K562 (cell line): ENCODE measurements around the gene UGT3A1. TPM values are rescaled to one million over a fixed set of nuclear protein-coding genes. Genes with fewer than 3 reads are reported as not detected.

Experiments used
- ATAC-seq: fragments of 200-7000 bp; cut with Tn5 transposase; 3 replicates; pipeline ENCODE4 v1.9.1; 2020; ENCODE audit warnings: moderate library complexity
- BruUV-seq: library from RNA; stranded (reverse); fragments of 400-500 nt; replicated peaks from 2 replicates; lab custom pipeline; 2021; lab: Mats Ljungman, UMichigan
- CTCF ChIA-PET: fragments of 300-600 bp; formaldehyde crosslinking; extraction: SDS; loops from one replicate; lab custom pipeline; 2021; ENCODE audit warnings: low intra/inter-chr PET ratio; lab: Yijun Ruan, JAX
- POLR2A ChIA-PET: fragments of 300-600, 350-650 bp; sonication (Branson Sonifier 250); formaldehyde crosslinking; extraction: SDS; loops from one replicate; lab custom pipeline; 2021; ENCODE audit warnings: antibody characterized with exemption, inconsistent platforms; lab: Yijun Ruan, JAX
- DNase-seq, 4 experiments: peaks; one replicate each; pipeline versions ENCODE4 v3.0.0 to v3.0.0-alpha.2; 2011 to 2018; ENCODE audit warnings: low spot score in 3 of 4, mixed read lengths in 3 of 4; ENCODE audit errors: extremely low read depth in 1 of 4
- FAIRE-seq: peaks from 2 replicates; lab custom pipeline; 2011; peaks lifted over from hg19 to GRCh38; lab: Jason Lieb, UNC
- H2AFZ ChIP-seq: 2 replicates; pipeline ENCODE4 v1.6.0; 2011; ENCODE audit warnings: low read depth, low read length, control low read depth, inconsistent platforms
- H3K27ac ChIP-seq: fragments of 200-600 bp; 3 replicates; pipeline ENCODE4 v1.8.0; 2011; ENCODE audit warnings: low read depth, mild to moderate bottlenecking, control low read depth, inconsistent platforms, low read length, moderate library complexity, mixed read lengths; ENCODE audit errors: extremely low read depth
- H3K27me3 ChIP-seq, 2 experiments: fragments of 300-600 bp in 1 of 2; 2 replicates in 1 of 2; 3 replicates in 1 of 2; pipeline versions ENCODE4 v1.6.0 to v1.8.0; 2011; ENCODE audit warnings: inconsistent platforms in 2 of 2, low read length in 2 of 2, mild to moderate bottlenecking in 1 of 2, mixed read lengths in 1 of 2, moderate library complexity in 1 of 2; ENCODE audit not compliant: control insufficient read depth in 2 of 2, insufficient read depth in 2 of 2
- H3K36me3 ChIP-seq: fragments of 300-600 bp; 3 replicates; pipeline ENCODE4 v1.8.0; 2011; ENCODE audit warnings: mild to moderate bottlenecking, low read length, inconsistent platforms; ENCODE audit not compliant: control insufficient read depth, insufficient read depth
- H3K4me1 ChIP-seq, 2 experiments: fragments of 200-600 bp in 1 of 2; replicated peaks in 1 of 2; 2 replicates in 1 of 2; 3 replicates in 1 of 2; pipeline versions ENCODE4 v1.5.1 to v1.8.0; 2011; ENCODE audit warnings: inconsistent platforms in 2 of 2, low read length in 2 of 2, mild to moderate bottlenecking in 1 of 2, mixed read lengths in 1 of 2, moderate library complexity in 1 of 2; ENCODE audit not compliant: control insufficient read depth in 2 of 2, insufficient read depth in 2 of 2
- H3K4me2 ChIP-seq: 2 replicates; pipeline ENCODE4 v1.6.1; 2011; ENCODE audit warnings: low read length, control low read depth, inconsistent platforms, mixed read lengths; ENCODE audit not compliant: insufficient read depth
- H3K4me3 ChIP-seq: fragments of 200-600 bp; sonication (generic), shearing (Covaris generic); 2 replicates; pipeline ENCODE4 v1.5.1; 2016; ENCODE audit warnings: control low read depth, inconsistent platforms
- H3K79me2 ChIP-seq: fragments of 200-600 bp; 3 replicates; pipeline ENCODE4 v1.8.0; 2011; ENCODE audit warnings: low read length, inconsistent platforms; ENCODE audit not compliant: control insufficient read depth, insufficient read depth
- H3K9ac ChIP-seq, 2 experiments: 2 replicates each; pipeline versions ENCODE4 v1.6.0 to v1.6.1; 2011; ENCODE audit warnings: low read depth in 2 of 2, low read length in 2 of 2, control low read depth in 1 of 2, inconsistent platforms in 1 of 2, mild to moderate bottlenecking in 1 of 2, mixed read lengths in 1 of 2; ENCODE audit not compliant: insufficient read depth in 1 of 2
- H3K9me1 ChIP-seq: one replicate; pipeline ENCODE4 v1.6.0; 2011; ENCODE audit warnings: inconsistent platforms, mild to moderate bottlenecking, low read length, moderate library complexity; ENCODE audit not compliant: control insufficient read depth, insufficient read depth
- H3K9me3 ChIP-seq: replicated peaks from 2 replicates; pipeline ENCODE4 v1.5.1; 2011; ENCODE audit warnings: low read depth, low read length, inconsistent platforms; ENCODE audit not compliant: control insufficient read depth, insufficient read depth
- H4K20me1 ChIP-seq: replicated peaks from 2 replicates; pipeline ENCODE4 v1.6.1; 2011; ENCODE audit warnings: low read length, inconsistent platforms, mixed read lengths; ENCODE audit not compliant: control insufficient read depth, insufficient read depth
- AFF4 ChIP-seq: sonication (generic); formaldehyde crosslinking; IDR thresholded peaks from 2 replicates; pipeline ENCODE4 v1.8.0; 2023; ENCODE audit warnings: mild to moderate bottlenecking, missing genetic modification reagents
- CBX3 ChIP-seq, 2 experiments: IDR thresholded peaks; 1 replicate in 1 of 2; 2 replicates in 1 of 2; pipeline ENCODE4 v1.6.1; 2012; ENCODE audit warnings: inconsistent platforms in 2 of 2, low read length in 2 of 2, borderline replicate concordance in 1 of 2, control low read depth in 1 of 2
- NELFE ChIP-seq: IDR thresholded peaks from 2 replicates; pipeline ENCODE4 v1.6.1; 2011; ENCODE audit warnings: mild to moderate bottlenecking; ENCODE audit not compliant: insufficient read depth, insufficient read length
- SREBF2 ChIP-seq: sonication (generic); formaldehyde crosslinking; IDR thresholded peaks from 2 replicates; pipeline ENCODE4 v1.4.0; 2020; ENCODE audit warnings: mild to moderate bottlenecking, missing genetic modification reagents
- ZNF217 ChIP-seq: sonication (generic); formaldehyde crosslinking; IDR thresholded peaks from 2 replicates; pipeline ENCODE4 v1.8.0; 2022; ENCODE audit warnings: mild to moderate bottlenecking, missing genetic modification reagents
- ZNF551 ChIP-seq: fragments of 250-450 bp; sonication (Bioruptor Pico); IDR thresholded peaks from 2 replicates; pipeline ENCODE4 v1.5.0; 2021; ENCODE audit warnings: mild to moderate bottlenecking, moderate library complexity
- ZNF79 ChIP-seq: fragments of 250-450 bp; sonication (Bioruptor Pico); IDR thresholded peaks from 2 replicates; pipeline ENCODE4 v1.4.0; 2020; ENCODE audit warnings: low read depth, mild to moderate bottlenecking, moderate library complexity
- WGBS: fragments of 100-300 bp; shearing (Covaris generic); methylation state at CpG from one replicate; pipeline ENCODE4 v1.1.6; 2016; ENCODE audit warnings: low coverage, mixed read lengths; ENCODE audit not compliant: insufficient coverage; ENCODE audit errors: missing lambda C conversion rate; 5-methylcytosine and 5-hydroxymethylcytosine counted together
- in situ Hi-C: fragments of 300-500 bp; cut with MboI; formaldehyde crosslinking; loops from 4 replicates; pipeline ENCODE4 v1.15.0; 2018; ENCODE audit warnings: inconsistent platforms, mixed read lengths
- intact Hi-C: fragments of 100-400 bp; cut with micrococcal nuclease; formaldehyde crosslinking; loops from 2 replicates; pipeline ENCODE4 v1.14.2; 2022
- polyA plus RNA-seq, 8 experiments: library from polyadenylated mRNA; depleted of rRNA in 4 of 8; stranded (reverse) in 5 of 8; unstranded in 3 of 8; fragments of >200 nt; fragmentation: Nextera tagmentation in 2 of 8; fragmentation: Illumina TruSeq in 1 of 8; extraction: Ambion mirVana in 2 of 8; extraction: Trizol in 1 of 8; gene quantifications; 2 replicates each; pipeline versions ENCODE4 v1.2.1 to v1.2.3, GENCODE V29; 2011 to 2014; ENCODE audit warnings: inconsistent platforms in 1 of 8, missing spikeins in 1 of 8
- total RNA-seq, 7 experiments: library from RNA; depleted of rRNA in 6 of 7; stranded (reverse); fragments of >200 nt in 6 of 7; fragmentation: Illumina TruSeq in 2 of 7; extraction: Trizol in 2 of 7; gene quantifications; 2 replicates each; pipeline versions ENCODE4 v1.2.1 to v1.2.3, GENCODE V29; 2011 to 2021; ENCODE audit warnings: low replicate concordance in 1 of 7

UGT3A1 gene
- total and polyA plus RNA-seq, 9 of the 15 experiments (the other 6 are each of a cell fraction or from before 2014, with no cell fraction given) = not detected

GRCh38 chr5:35987776-35988175, 3.4 kb downstream of the UGT3A1 start:
- no peak overlapping the region for H3K4me3 ChIP-seq
- ChIA-PET CTCF (no interaction called here), POLR2A (interaction anchor here (0.6 kb wide), 1 partner anchor 10 kb away, joined by 3 read pairs; no protein-coding TSS in a partner anchor)
- no peaks in the 10 kb centered on the region for H3K36me3 ChIP-seq
- no peak overlapping the region for H3K9ac ChIP-seq
- in situ Hi-C loops (no loop called here), intact Hi-C loops (no loop called here)
- no peaks in the 10 kb centered on the region for H3K9me1 ChIP-seq
- no peaks in the 10 kb centered on the region for H4K20me1 ChIP-seq
- H3K79me2 ChIP-seq = no peaks in the 10 kb centered on the region
- H3K27me3 ChIP-seq = peaks cover 5 to 13% of the 10 kb centered on the region in 2 experiments; a peak in 4 of 5 replicates
- FAIRE-seq (no peak), ATAC-seq (no peak), DNase-seq (no peak)
- TF ChIP-seq NELFE (no peak), ZNF551 (CRISPR knock-in tag) (no peak), SREBF2 (CRISPR knock-in tag) (no peak), AFF4 (CRISPR knock-in tag) (no peak), CBX3 (IDR thresholded peaks at IDR 0.05; ENCODE audit: borderline replicate concordance in 1 of 2, low read length in 2 of 2) (no peak), ZNF217 (CRISPR knock-in tag) (no peak), ZNF79 (no peak)
- H3K4me1 ChIP-seq = no peaks in the 10 kb centered on the region
- no TSS peak for BruUV-seq
- H3K9me3 ChIP-seq = no peaks in the 10 kb centered on the region
- WGBS = 0% methylated on average over 3 of the region's 3 CpGs
- H3K27ac ChIP-seq = no peak overlapping the region
- H2AFZ ChIP-seq = no peak overlapping the region
- no peak overlapping the region for H3K4me2 ChIP-seq
